ENCODE measurements around the gene A1BG. TPM values are rescaled to one million over a fixed set of nuclear protein-coding genes. Genes with fewer than 3 reads are reported as not detected.

Gene A1BG
- total and polyA plus RNA-seq, 7 experiments from 2014 or later = 7.0 to 60.1 (median 16.2) TPM

- CTCF ChIA-PET = no interaction called here
- peaks cover 0 to 9% (median 0%) of the 10 kb centered on the region in 3 experiments for H3K9me3 ChIP-seq (ENCODE audit: control insufficient read depth in 2 of 3, low read length in 3 of 3)
- H3K4me1 ChIP-seq (ENCODE audit: control insufficient read depth in 2 of 2, insufficient read depth in 2 of 2, low read length in 2 of 2) = no peaks in the 10 kb centered on the region
- Mint-ChIP-seq H3K4me1 (peaks cover 0 to 13% (median 4%) of the 10 kb centered on the region in 7 donors), H3K4me3 (no peak overlapping the region), H3K9me3 (peaks cover 0 to 29% (median 6%) of the 10 kb centered on the region in 11 donors), H3K27ac (no peak overlapping the region), H3K36me3 (peaks cover 19 to 62% (median 45%) of the 10 kb centered on the region in 5 donors), H3K27me3 (no peaks in the 10 kb centered on the region)
- H3K27ac ChIP-seq (ENCODE audit: low read depth, low read length) = no peak overlapping the region
- H3K36me3 ChIP-seq (ENCODE audit: control insufficient read depth in 2 of 3, insufficient read depth in 3 of 3, low read length in 3 of 3) = peaks cover 0 to 39% (median 0%) of the 10 kb centered on the region in 3 experiments
- DNase-seq = no peak
- no peak overlapping the region for H3K4me3 ChIP-seq (ENCODE audit: low read length)
- H3K27me3 ChIP-seq (ENCODE audit: control insufficient read depth in 2 of 2, insufficient read depth in 2 of 2, low read length in 2 of 2) = no peaks in the 10 kb centered on the region
- intact Hi-C loops (cut with micrococcal nuclease) = no loop called here
- ATAC-seq = no peak
- POLR2A ChIA-PET = no interaction called here
Measured at GRCh38 chr19:58338825-58339558, 14.3 kb downstream of the A1BG start.

- Mint-ChIP-seq H3K36me3 (peaks cover 19 to 61% (median 46%) of the 10 kb centered on the region in 5 donors), H3K4me3 (no peak overlapping the region), H3K9me3 (peaks cover 0 to 26% (median 4%) of the 10 kb centered on the region in 11 donors), H3K4me1 (peaks cover 0 to 13% (median 4%) of the 10 kb centered on the region in 7 donors), H3K27ac (no peak overlapping the region), H3K27me3 (no peaks in the 10 kb centered on the region)
- Histone ChIP-seq H3K4me3 (ENCODE audit: low read length) (no peak overlapping the region), H3K27me3 (ENCODE audit: control insufficient read depth in 2 of 2, insufficient read depth in 2 of 2, low read length in 2 of 2) (no peaks in the 10 kb centered on the region), H3K36me3 (ENCODE audit: control insufficient read depth in 2 of 3, insufficient read depth in 3 of 3, low read length in 3 of 3) (peaks cover 0 to 39% (median 0%) of the 10 kb centered on the region in 3 experiments), H3K27ac (ENCODE audit: low read depth, low read length) (no peak overlapping the region), H3K9me3 (ENCODE audit: control insufficient read depth in 2 of 3, low read length in 3 of 3) (peaks cover 0 to 9% (median 0%) of the 10 kb centered on the region in 3 experiments), H3K4me1 (ENCODE audit: control insufficient read depth in 2 of 2, insufficient read depth in 2 of 2, low read length in 2 of 2) (no peaks in the 10 kb centered on the region)
- intact Hi-C loops (cut with micrococcal nuclease) = no loop called here
- no peak for ATAC-seq
- CTCF ChIA-PET = no interaction called here
- no peak for DNase-seq
- POLR2A ChIA-PET = no interaction called here
Measured at GRCh38 chr19:58338336-58338735, 15.0 kb downstream of the A1BG start.

- DNase-seq (no peak), ATAC-seq (no peak)
- ChIA-PET POLR2A (no interaction called here), CTCF (no interaction called here)
- Mint-ChIP-seq H3K4me1 (peaks cover 0 to 13% (median 4%) of the 10 kb centered on the region in 7 donors), H3K27me3 (no peaks in the 10 kb centered on the region), H3K4me3 (no peak overlapping the region), H3K9me3 (peaks cover 0 to 22% (median 4%) of the 10 kb centered on the region in 11 donors), H3K27ac (no peak overlapping the region), H3K36me3 (peaks cover 19 to 57% (median 43%) of the 10 kb centered on the region in 5 donors)
- intact Hi-C loops (cut with micrococcal nuclease) = no loop called here
- no peaks in the 10 kb centered on the region for H3K4me1 ChIP-seq (ENCODE audit: control insufficient read depth in 2 of 2, insufficient read depth in 2 of 2, low read length in 2 of 2)
- H3K9me3 ChIP-seq (ENCODE audit: control insufficient read depth in 2 of 3, low read length in 3 of 3) = peaks cover 0 to 9% (median 0%) of the 10 kb centered on the region in 3 experiments
- peaks cover 0 to 39% (median 0%) of the 10 kb centered on the region in 3 experiments for H3K36me3 ChIP-seq (ENCODE audit: control insufficient read depth in 2 of 3, insufficient read depth in 3 of 3, low read length in 3 of 3)
- no peak overlapping the region for H3K27ac ChIP-seq (ENCODE audit: low read depth, low read length)
- H3K4me3 ChIP-seq (ENCODE audit: low read length) = no peak overlapping the region
- H3K27me3 ChIP-seq (ENCODE audit: control insufficient read depth in 2 of 2, insufficient read depth in 2 of 2, low read length in 2 of 2) = no peaks in the 10 kb centered on the region
Measured at GRCh38 chr19:58336820-58337219, 16.5 kb downstream of the A1BG start.

GRCh38 chr19:58336216-58336615, 17.1 kb downstream of the A1BG start:
- ChIA-PET CTCF (no interaction called here), POLR2A (interaction anchor here (0.6 kb wide), 2 partner anchors 23 to 522 kb away, joined by 3 to 5 read pairs; no protein-coding TSS in a partner anchor)
- peaks cover 0 to 39% (median 0%) of the 10 kb centered on the region in 3 experiments for H3K36me3 ChIP-seq (ENCODE audit: control insufficient read depth in 2 of 3, insufficient read depth in 3 of 3, low read length in 3 of 3)

GRCh38 chr19:58335630-58336029, 17.7 kb downstream of the A1BG start:
- peaks cover 16 to 52% (median 32%) of the 10 kb centered on the region in 5 donors for H3K36me3 Mint-ChIP-seq

More at GRCh38 chr19:58336216-58336615, 17.1 kb downstream of the A1BG start:
- Histone ChIP-seq H3K9me3 (ENCODE audit: control insufficient read depth in 2 of 3, low read length in 3 of 3) (peaks cover 0 to 9% (median 0%) of the 10 kb centered on the region in 3 experiments), H3K27me3 (ENCODE audit: control insufficient read depth in 2 of 2, insufficient read depth in 2 of 2, low read length in 2 of 2) (no peaks in the 10 kb centered on the region), H3K27ac (ENCODE audit: low read depth, low read length) (no peak overlapping the region), H3K4me1 (ENCODE audit: control insufficient read depth in 2 of 2, insufficient read depth in 2 of 2, low read length in 2 of 2) (no peaks in the 10 kb centered on the region), H3K4me3 (ENCODE audit: low read length) (no peak overlapping the region)
- no peaks in the 10 kb centered on the region for H3K27me3 Mint-ChIP-seq
- no peak for ATAC-seq
- intact Hi-C loops (cut with micrococcal nuclease) = no loop called here
- H3K4me1 Mint-ChIP-seq = peaks cover 0 to 10% (median 2%) of the 10 kb centered on the region in 7 donors
- H3K36me3 Mint-ChIP-seq = peaks cover 17 to 54% (median 37%) of the 10 kb centered on the region in 5 donors
- peaks cover 0 to 20% (median 4%) of the 10 kb centered on the region in 11 donors for H3K9me3 Mint-ChIP-seq
- no peak for DNase-seq
- no peak overlapping the region for H3K4me3 Mint-ChIP-seq
- H3K27ac Mint-ChIP-seq = no peak overlapping the region

GRCh38 chr19:58334691-58335249, 18.5 kb downstream of the A1BG start:
- CTCF ChIA-PET = no interaction called here
- ATAC-seq (no peak), DNase-seq (no peak)
- Histone ChIP-seq H3K27me3 (ENCODE audit: control insufficient read depth in 2 of 2, insufficient read depth in 2 of 2, low read length in 2 of 2) (no peaks in the 10 kb centered on the region), H3K27ac (ENCODE audit: low read depth, low read length) (no peak overlapping the region), H3K9me3 (ENCODE audit: control insufficient read depth in 2 of 3, low read length in 3 of 3) (peaks cover 0 to 9% (median 0%) of the 10 kb centered on the region in 3 experiments), H3K4me3 (ENCODE audit: low read length) (no peak overlapping the region), H3K4me1 (ENCODE audit: control insufficient read depth in 2 of 2, insufficient read depth in 2 of 2, low read length in 2 of 2) (no peaks in the 10 kb centered on the region), H3K36me3 (ENCODE audit: control insufficient read depth in 2 of 3, insufficient read depth in 3 of 3, low read length in 3 of 3) (peaks cover 0 to 39% (median 0%) of the 10 kb centered on the region in 3 experiments)
- H3K9me3 Mint-ChIP-seq = peaks cover 0 to 16% (median 1%) of the 10 kb centered on the region in 11 donors
- no peak overlapping the region for H3K4me3 Mint-ChIP-seq
- peaks cover 13 to 47% (median 28%) of the 10 kb centered on the region in 5 donors for H3K36me3 Mint-ChIP-seq
- peaks cover 0 to 9% (median 2%) of the 10 kb centered on the region in 7 donors for H3K4me1 Mint-ChIP-seq
- H3K27me3 Mint-ChIP-seq = no peaks in the 10 kb centered on the region
- H3K27ac Mint-ChIP-seq = peak overlapping the region in 1 of 9 donors; percentile 25
- intact Hi-C loops (cut with micrococcal nuclease) = no loop called here
- POLR2A ChIA-PET = interaction anchor here (1.0 to 1.3 kb wide), 2 partner anchors 12 to 55 kb away, joined by 3 read pairs; no protein-coding TSS in a partner anchor

More at GRCh38 chr19:58335630-58336029, 17.7 kb downstream of the A1BG start:
- intact Hi-C loops (cut with micrococcal nuclease) = no loop called here
- H3K4me3 ChIP-seq (ENCODE audit: low read length) = no peak overlapping the region
- ChIA-PET CTCF (no interaction called here), POLR2A (interaction anchor here (0.6 kb wide), 1 partner anchor 522 kb away, joined by 5 read pairs; no protein-coding TSS in a partner anchor)
- peaks cover 0 to 39% (median 0%) of the 10 kb centered on the region in 3 experiments for H3K36me3 ChIP-seq (ENCODE audit: control insufficient read depth in 2 of 3, insufficient read depth in 3 of 3, low read length in 3 of 3)
- no peak overlapping the region for H3K4me3 Mint-ChIP-seq
- ATAC-seq (no peak), DNase-seq (no peak)
- H3K9me3 Mint-ChIP-seq = peaks cover 0 to 19% (median 4%) of the 10 kb centered on the region in 11 donors
- H3K27ac Mint-ChIP-seq = no peak overlapping the region
- no peaks in the 10 kb centered on the region for H3K27me3 Mint-ChIP-seq
- H3K27ac ChIP-seq (ENCODE audit: low read depth, low read length) = no peak overlapping the region
- no peaks in the 10 kb centered on the region for H3K27me3 ChIP-seq (ENCODE audit: control insufficient read depth in 2 of 2, insufficient read depth in 2 of 2, low read length in 2 of 2)
- H3K4me1 ChIP-seq (ENCODE audit: control insufficient read depth in 2 of 2, insufficient read depth in 2 of 2, low read length in 2 of 2) = no peaks in the 10 kb centered on the region
- H3K4me1 Mint-ChIP-seq = peaks cover 0 to 9% (median 4%) of the 10 kb centered on the region in 7 donors
- H3K9me3 ChIP-seq (ENCODE audit: control insufficient read depth in 2 of 3, low read length in 3 of 3) = peaks cover 0 to 9% (median 0%) of the 10 kb centered on the region in 3 experiments
